Measurements from ENCODE around the gene SDK2.

- TF ChIP-seq CTCF (IDR thresholded peaks at IDR 0.05) = no peak
- TF ChIP-seq POLR2A (IDR thresholded peaks at IDR 0.05) = no peak
Measured at GRCh38 chr17:73584049-73584448, 60.2 kb downstream of the SDK2 start.

All from Peyer's patch (tissue), 4 donors.